Neural progenitor cell (in vitro differentiated cells): ENCODE results near the gene GPR132. TPM values are rescaled to one million over a fixed set of nuclear protein-coding genes. Genes with fewer than 3 reads are reported as not detected.
"Not testable (repeated sequence)": the region's sequence is repeated elsewhere in the genome, so short reads cannot be mapped to it uniquely, and the experiment has no call there.

ENCODE experiments used
- DNase-seq: peaks from one replicate; pipeline ENCODE4 v3.0.0-alpha.2; 2016; ENCODE audit warnings: low spot score
- H2AFZ ChIP-seq: fragments of 200-600 bp; sonication (generic); replicated peaks from 2 replicates; pipeline ENCODE4 v1.6.1; 2016; ENCODE audit warnings: antibody characterized with exemption
- H3F3A ChIP-seq: fragments of 200-600 bp; sonication (generic); 2 replicates; pipeline ENCODE4 v1.6.1; 2016; ENCODE audit warnings: antibody characterized with exemption, low read depth
- H3K27ac ChIP-seq: fragments of 200-600 bp; sonication (generic); 2 replicates; pipeline ENCODE4 v1.5.1; 2016; ENCODE audit warnings: mild to moderate bottlenecking
- H3K27me3 ChIP-seq: fragments of 200-600 bp; sonication (generic); 2 replicates; pipeline ENCODE4 v1.6.1; 2016; ENCODE audit warnings: mild to moderate bottlenecking, moderate library complexity
- H3K36me3 ChIP-seq: fragments of 200-600 bp; sonication (generic); 2 replicates; pipeline ENCODE4 v1.5.1; 2016
- H3K4me1 ChIP-seq: fragments of 200-600 bp; sonication (generic); 2 replicates; pipeline ENCODE4 v1.6.1; 2016; ENCODE audit warnings: mixed run types
- H3K4me2 ChIP-seq: fragments of 200-600 bp; sonication (generic); 2 replicates; pipeline ENCODE4 v1.6.1; 2016
- H3K4me3 ChIP-seq: fragments of 200-600 bp; sonication (generic); 2 replicates; pipeline ENCODE4 v1.5.1; 2016
- H3K79me2 ChIP-seq: fragments of 200-600 bp; sonication (generic); 2 replicates; pipeline ENCODE4 v1.6.1; 2016; ENCODE audit warnings: low read depth
- H3K9ac ChIP-seq: fragments of 200-600 bp; sonication (generic); 2 replicates; pipeline ENCODE4 v1.6.1; 2016
- H3K9me3 ChIP-seq: fragments of 200-600 bp; sonication (generic); 2 replicates; pipeline ENCODE4 v1.5.1; 2016; ENCODE audit warnings: low read depth
- H4K20me1 ChIP-seq: fragments of 200-600 bp; sonication (generic); 2 replicates; pipeline ENCODE4 v1.6.1; 2016; ENCODE audit warnings: low read depth
- H3K27ac Mint-ChIP-seq: 3 replicates; pipeline ENCODE4 v1.8.0; 2021; ENCODE audit warnings: mixed read lengths
- H3K27me3 Mint-ChIP-seq: 2 replicates; pipeline ENCODE4 v1.8.0; 2022; ENCODE audit warnings: low read depth, mild to moderate bottlenecking, inconsistent platforms, moderate library complexity, mixed read lengths; ENCODE audit not compliant: insufficient read depth
- H3K36me3 Mint-ChIP-seq: 3 replicates; pipeline ENCODE4 v1.8.0; 2021; ENCODE audit warnings: mixed read lengths
- H3K4me1 Mint-ChIP-seq: 3 replicates; pipeline ENCODE4 v1.8.0; 2021; ENCODE audit warnings: mixed read lengths
- H3K4me3 Mint-ChIP-seq: 3 replicates; pipeline ENCODE4 v1.8.0; 2021; ENCODE audit warnings: mild to moderate bottlenecking, moderate library complexity, mixed read lengths
- H3K9me3 Mint-ChIP-seq: 3 replicates; pipeline ENCODE4 v1.8.0; 2020; ENCODE audit warnings: mixed read lengths
- EZH2 ChIP-seq: fragments of 200-600 bp; sonication (generic); IDR thresholded peaks from 2 replicates; pipeline ENCODE4 v1.6.1; 2017; ENCODE audit warnings: antibody characterized with exemption, mild to moderate bottlenecking, moderate library complexity
- EZH2phosphoT487 ChIP-seq: fragments of 200-600 bp; sonication (generic); IDR thresholded peaks from 2 replicates; pipeline ENCODE4 v1.6.1; 2017; ENCODE audit warnings: antibody characterized with exemption
- total RNA-seq: library from RNA; depleted of rRNA; stranded (reverse); fragments of >200 nt; gene quantifications from 2 replicates; pipeline ENCODE4 v1.2.3, GENCODE V29; 2015; ENCODE audit warnings: low replicate concordance
- TF ChIP-seq, protein P1 (sequence below): fragments of 200-600 bp; sonication (generic); IDR thresholded peaks from 2 replicates; pipeline ENCODE4 v1.5.1; 2017; ENCODE audit warnings: antibody characterized with exemption, mild to moderate bottlenecking

Gene GPR132
- total RNA-seq, 1 donor from 2014 or later: 0.51 TPM

DNA sequence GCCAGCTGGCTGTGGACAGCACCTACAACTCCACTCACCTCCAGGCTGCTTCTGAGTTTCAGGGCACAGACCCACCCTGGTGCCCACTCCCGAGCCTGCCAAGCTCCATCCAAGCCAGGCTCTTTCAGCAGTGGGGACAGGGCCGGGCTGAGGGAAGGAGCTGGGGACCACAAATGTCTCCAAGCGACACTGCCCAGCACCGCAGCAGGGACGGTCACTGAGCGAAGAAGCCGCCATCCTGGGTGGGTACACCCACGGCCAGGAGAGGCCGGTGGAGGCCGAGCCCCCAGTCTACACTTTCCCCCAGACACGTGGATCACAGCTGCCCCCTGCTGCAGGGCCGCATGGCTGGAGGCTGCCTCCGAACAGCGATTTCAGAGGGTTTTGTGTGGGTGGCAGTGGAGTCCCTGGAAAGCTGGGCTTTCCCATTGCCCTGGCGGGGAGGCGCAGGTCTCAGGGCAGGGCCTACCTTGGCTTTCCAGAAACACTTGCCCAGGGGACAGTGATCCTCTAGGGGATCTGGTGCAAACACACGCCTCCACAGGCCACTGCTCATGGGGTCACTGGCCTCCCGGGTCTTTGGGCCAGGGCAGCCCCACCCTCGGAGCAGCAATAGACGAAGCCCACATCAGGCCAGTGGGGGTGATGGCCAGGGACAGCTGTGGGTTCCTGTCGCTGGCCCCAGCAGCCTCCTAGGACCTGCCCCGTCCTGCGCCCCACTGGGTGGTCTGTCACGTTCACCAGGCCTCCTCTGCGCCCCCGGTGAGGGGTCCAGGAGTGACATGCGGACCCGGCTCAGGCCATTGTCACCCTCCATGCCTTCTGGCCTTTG is 1.2 kb upstream of the GPR132 start:
- Histone ChIP-seq H3K27ac (no peak overlapping the region), H3K27me3 (no peaks in the 10 kb centered on the region), H3K36me3 (no peaks in the 10 kb centered on the region), H3K4me3 (no peak overlapping the region), H3F3A (no peaks in the 10 kb centered on the region), H3K79me2 (no peaks in the 10 kb centered on the region), H3K9ac (no peak overlapping the region), H4K20me1 (no peaks in the 10 kb centered on the region), H3K9me3 (no peaks in the 10 kb centered on the region), H2AFZ (no peak overlapping the region), H3K4me1 (peaks cover 13% of the 10 kb centered on the region), H3K4me2 (no peak overlapping the region)
- Mint-ChIP-seq H3K9me3 (no peaks in the 10 kb centered on the region), H3K36me3 (no peaks in the 10 kb centered on the region), H3K27me3 (peaks cover 2% of the 10 kb centered on the region), H3K4me3 (no peak overlapping the region), H3K4me1 (peaks cover 17% of the 10 kb centered on the region), H3K27ac (no peak overlapping the region)
- TF ChIP-seq EZH2phosphoT487 (no peak), EZH2 (no peak)
- TF ChIP-seq, protein P1, sequence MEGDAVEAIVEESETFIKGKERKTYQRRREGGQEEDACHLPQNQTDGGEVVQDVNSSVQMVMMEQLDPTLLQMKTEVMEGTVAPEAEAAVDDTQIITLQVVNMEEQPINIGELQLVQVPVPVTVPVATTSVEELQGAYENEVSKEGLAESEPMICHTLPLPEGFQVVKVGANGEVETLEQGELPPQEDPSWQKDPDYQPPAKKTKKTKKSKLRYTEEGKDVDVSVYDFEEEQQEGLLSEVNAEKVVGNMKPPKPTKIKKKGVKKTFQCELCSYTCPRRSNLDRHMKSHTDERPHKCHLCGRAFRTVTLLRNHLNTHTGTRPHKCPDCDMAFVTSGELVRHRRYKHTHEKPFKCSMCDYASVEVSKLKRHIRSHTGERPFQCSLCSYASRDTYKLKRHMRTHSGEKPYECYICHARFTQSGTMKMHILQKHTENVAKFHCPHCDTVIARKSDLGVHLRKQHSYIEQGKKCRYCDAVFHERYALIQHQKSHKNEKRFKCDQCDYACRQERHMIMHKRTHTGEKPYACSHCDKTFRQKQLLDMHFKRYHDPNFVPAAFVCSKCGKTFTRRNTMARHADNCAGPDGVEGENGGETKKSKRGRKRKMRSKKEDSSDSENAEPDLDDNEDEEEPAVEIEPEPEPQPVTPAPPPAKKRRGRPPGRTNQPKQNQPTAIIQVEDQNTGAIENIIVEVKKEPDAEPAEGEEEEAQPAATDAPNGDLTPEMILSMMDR: no peak
- DNase-seq: no peak

DNA sequence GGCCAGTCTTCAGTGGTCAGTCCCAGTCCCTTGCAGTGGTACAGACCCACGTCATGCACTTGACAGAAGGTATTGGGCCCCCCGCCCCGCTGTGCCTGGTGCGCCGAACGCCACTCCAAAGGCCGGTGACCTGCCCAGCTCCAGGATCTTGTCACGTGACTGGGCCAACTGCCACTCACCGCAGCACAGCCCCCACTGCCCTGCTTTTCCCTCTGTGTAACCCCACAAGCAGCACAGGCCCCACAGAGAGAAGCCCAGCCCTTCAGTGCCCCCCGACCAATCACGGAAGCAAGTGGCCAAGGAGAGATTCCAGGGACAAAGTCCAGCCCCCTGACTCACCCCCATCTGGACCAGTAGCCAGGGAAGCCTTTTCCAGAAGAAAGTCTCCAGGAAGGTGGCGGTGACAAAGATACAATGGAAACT is 498 bp downstream of the GPR132 start:
- Mint-ChIP-seq H3K4me3 (no peak overlapping the region), H3K36me3 (no peaks in the 10 kb centered on the region), H3K27me3 (peaks cover 2% of the 10 kb centered on the region), H3K9me3 (no peaks in the 10 kb centered on the region), H3K27ac (peak overlapping the region; percentile 53), H3K4me1 (peaks cover 22% of the 10 kb centered on the region)
- no peaks in the 10 kb centered on the region for H3K36me3 ChIP-seq
- no peak overlapping the region for H3K4me3 ChIP-seq
- H4K20me1 ChIP-seq: no peaks in the 10 kb centered on the region
- H3K79me2 ChIP-seq: no peaks in the 10 kb centered on the region
- H3K9me3 ChIP-seq: no peaks in the 10 kb centered on the region
- TF ChIP-seq EZH2 (no peak), EZH2phosphoT487 (no peak)
- TF ChIP-seq, protein P1: no peak
- H2AFZ ChIP-seq: peak overlapping the region; percentile 4
- peak overlapping the region; percentile 3 for H3K4me2 ChIP-seq
- no peak overlapping the region for H3K9ac ChIP-seq
- no peaks in the 10 kb centered on the region for H3K27me3 ChIP-seq
- DNase-seq: peak; percentile 52
- peaks cover 13% of the 10 kb centered on the region for H3K4me1 ChIP-seq
- H3F3A ChIP-seq: no peaks in the 10 kb centered on the region
- no peak overlapping the region for H3K27ac ChIP-seq

DNA sequence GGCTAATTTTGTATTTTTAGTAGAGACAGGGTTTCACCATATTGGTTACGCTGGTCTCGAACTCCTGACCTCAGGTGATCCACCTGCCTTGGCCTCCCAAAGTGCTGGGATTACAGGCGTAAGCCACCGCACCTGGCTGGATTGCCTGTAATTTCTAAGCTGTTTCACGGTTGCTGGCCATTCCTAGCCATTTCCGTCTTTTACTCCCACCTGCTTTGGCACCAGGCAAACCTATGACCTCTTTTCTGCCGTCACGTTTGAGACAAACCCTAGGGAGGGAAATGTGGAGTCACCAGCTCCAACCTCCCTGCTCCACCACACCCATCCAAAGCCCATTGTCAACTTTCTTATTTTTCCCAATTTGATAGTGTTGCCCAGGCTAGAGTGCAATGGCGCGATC is 1.2 kb downstream of the GPR132 start:
- Mint-ChIP-seq H3K36me3 (no peaks in the 10 kb centered on the region), H3K27me3 (peaks cover 2% of the 10 kb centered on the region), H3K4me3 (peak overlapping the region; percentile 67), H3K27ac (peak overlapping the region; percentile 87), H3K4me1 (peaks cover 29% of the 10 kb centered on the region), H3K9me3 (no peaks in the 10 kb centered on the region)
- H4K20me1 ChIP-seq: no peaks in the 10 kb centered on the region
- H3K36me3 ChIP-seq: no peaks in the 10 kb centered on the region
- H3K27ac ChIP-seq: no peak overlapping the region
- H3K4me2 ChIP-seq: no peak overlapping the region
- H3F3A ChIP-seq: no peaks in the 10 kb centered on the region
- H3K79me2 ChIP-seq: no peaks in the 10 kb centered on the region
- H2AFZ ChIP-seq: no peak overlapping the region
- TF ChIP-seq EZH2phosphoT487: no peak
- no peak for TF ChIP-seq EZH2
- TF ChIP-seq, protein P1: no peak
- no peaks in the 10 kb centered on the region for H3K27me3 ChIP-seq
- no peak overlapping the region for H3K9ac ChIP-seq
- peaks cover 16% of the 10 kb centered on the region for H3K4me1 ChIP-seq
- no peak for DNase-seq
- H3K9me3 ChIP-seq: no peaks in the 10 kb centered on the region
- H3K4me3 ChIP-seq: no peak overlapping the region

DNA sequence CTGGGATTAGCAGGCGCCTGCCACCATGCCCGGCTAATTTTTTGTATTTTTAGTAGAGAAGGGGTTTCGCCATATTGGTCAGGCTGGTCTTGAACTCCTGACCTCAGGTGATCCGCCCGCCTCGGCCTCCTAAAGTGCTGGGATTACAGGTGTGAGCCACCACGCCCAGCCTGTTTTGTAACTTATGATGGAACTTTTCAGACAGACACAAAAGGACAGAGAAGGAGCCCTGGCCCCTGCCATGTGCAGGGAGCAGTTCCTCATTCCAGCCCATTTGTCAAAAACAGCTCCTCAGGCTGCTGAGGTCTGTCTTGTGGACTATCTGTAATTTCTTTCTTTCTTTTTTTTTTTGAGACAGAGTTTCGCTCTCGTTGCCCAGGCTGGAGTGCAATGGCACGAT is 1.7 kb downstream of the GPR132 start:
- H3K27me3 ChIP-seq, H3K4me2 ChIP-seq, H3K9ac ChIP-seq, H3F3A ChIP-seq, DNase-seq, H3K4me3 ChIP-seq, H3K9me3 Mint-ChIP-seq, H3K9me3 ChIP-seq, H3K36me3 ChIP-seq, H2AFZ ChIP-seq, H3K27ac Mint-ChIP-seq, H3K4me3 Mint-ChIP-seq, H3K79me2 ChIP-seq, H3K27ac ChIP-seq, H4K20me1 ChIP-seq, H3K27me3 Mint-ChIP-seq, H3K36me3 Mint-ChIP-seq: not testable (repeated sequence)
- peaks cover 29% of the 10 kb centered on the region for H3K4me1 Mint-ChIP-seq
- peaks cover 21% of the 10 kb centered on the region for H3K4me1 ChIP-seq
